Measurements from ENCODE around the gene CCNG2. TPM values are rescaled to one million over a fixed set of nuclear protein-coding genes. Genes with fewer than 3 reads are reported as not detected.

CCNG2 gene
- total RNA-seq, 4 donors from 2014 or later = 21.3 to 67.0 (median 28.7) TPM

DNA sequence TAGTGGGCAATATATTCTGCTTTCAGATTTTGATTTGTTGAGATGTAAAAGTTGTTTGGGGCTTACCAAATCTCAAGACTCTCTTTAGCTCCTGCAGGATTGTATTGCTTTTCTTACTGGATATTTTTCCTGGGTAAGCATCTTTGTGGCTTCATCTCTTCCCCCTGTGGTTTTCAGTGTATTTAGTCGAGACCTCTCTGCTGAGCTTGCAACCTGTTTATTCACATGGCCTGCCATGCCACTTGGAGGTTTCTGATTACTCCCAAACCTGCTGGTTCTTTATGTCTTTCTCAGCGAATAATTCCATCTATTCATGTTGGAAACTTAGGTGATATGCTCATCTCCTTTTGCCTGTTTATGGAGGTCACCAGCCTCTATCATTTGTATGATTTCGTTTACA lies 10.9 kb downstream of the CCNG2 start:
- no peak for DNase-seq
- Histone ChIP-seq H3K36me3 (no peaks in the 10 kb centered on the region), H3K4me1 (no peaks in the 10 kb centered on the region), H3K4me3 (no peak overlapping the region), H3K27ac (no peak overlapping the region), H3K27me3 (no peaks in the 10 kb centered on the region), H3K9me3 (no peaks in the 10 kb centered on the region)
- intact Hi-C loops (cut with DNase I; ENCODE audit: low total_unique reads) = no loop called here
- no peak for TF ChIP-seq POLR2A (IDR thresholded peaks at IDR 0.05)
- TF ChIP-seq, protein P1, sequence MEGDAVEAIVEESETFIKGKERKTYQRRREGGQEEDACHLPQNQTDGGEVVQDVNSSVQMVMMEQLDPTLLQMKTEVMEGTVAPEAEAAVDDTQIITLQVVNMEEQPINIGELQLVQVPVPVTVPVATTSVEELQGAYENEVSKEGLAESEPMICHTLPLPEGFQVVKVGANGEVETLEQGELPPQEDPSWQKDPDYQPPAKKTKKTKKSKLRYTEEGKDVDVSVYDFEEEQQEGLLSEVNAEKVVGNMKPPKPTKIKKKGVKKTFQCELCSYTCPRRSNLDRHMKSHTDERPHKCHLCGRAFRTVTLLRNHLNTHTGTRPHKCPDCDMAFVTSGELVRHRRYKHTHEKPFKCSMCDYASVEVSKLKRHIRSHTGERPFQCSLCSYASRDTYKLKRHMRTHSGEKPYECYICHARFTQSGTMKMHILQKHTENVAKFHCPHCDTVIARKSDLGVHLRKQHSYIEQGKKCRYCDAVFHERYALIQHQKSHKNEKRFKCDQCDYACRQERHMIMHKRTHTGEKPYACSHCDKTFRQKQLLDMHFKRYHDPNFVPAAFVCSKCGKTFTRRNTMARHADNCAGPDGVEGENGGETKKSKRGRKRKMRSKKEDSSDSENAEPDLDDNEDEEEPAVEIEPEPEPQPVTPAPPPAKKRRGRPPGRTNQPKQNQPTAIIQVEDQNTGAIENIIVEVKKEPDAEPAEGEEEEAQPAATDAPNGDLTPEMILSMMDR (IDR thresholded peaks at IDR 0.05) = no peak

DNA sequence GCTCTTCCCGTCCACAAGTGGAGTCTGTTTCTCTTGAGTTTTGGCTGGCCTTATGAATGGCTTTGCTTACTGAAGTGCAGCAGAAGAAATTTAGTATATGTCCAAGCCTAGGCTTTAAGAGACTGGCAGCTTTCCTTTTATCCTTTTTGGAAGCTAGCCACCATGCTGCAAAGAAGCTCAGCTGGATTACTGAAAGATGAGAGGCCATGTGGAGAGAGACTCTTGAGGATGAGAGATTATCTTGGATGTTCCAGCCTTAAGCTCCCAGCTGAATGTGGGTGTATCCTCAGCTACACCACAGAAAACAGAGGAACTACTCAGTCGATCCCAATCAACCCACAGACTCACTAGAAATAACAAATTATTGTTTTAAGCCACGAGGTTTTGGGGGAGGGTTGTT lies 12.5 kb downstream of the CCNG2 start:
- H3K27me3 ChIP-seq = no peaks in the 10 kb centered on the region
- no peaks in the 10 kb centered on the region for H3K4me1 ChIP-seq
- H3K36me3 ChIP-seq = no peaks in the 10 kb centered on the region
- no peak overlapping the region for H3K4me3 ChIP-seq
- H3K27ac ChIP-seq = no peak overlapping the region
- intact Hi-C loops (cut with DNase I; ENCODE audit: low total_unique reads) = no loop called here
- H3K9me3 ChIP-seq = no peaks in the 10 kb centered on the region
- TF ChIP-seq, protein P1 (IDR thresholded peaks at IDR 0.05) = no peak
- TF ChIP-seq POLR2A (IDR thresholded peaks at IDR 0.05) = no peak
- DNase-seq = no peak

DNA sequence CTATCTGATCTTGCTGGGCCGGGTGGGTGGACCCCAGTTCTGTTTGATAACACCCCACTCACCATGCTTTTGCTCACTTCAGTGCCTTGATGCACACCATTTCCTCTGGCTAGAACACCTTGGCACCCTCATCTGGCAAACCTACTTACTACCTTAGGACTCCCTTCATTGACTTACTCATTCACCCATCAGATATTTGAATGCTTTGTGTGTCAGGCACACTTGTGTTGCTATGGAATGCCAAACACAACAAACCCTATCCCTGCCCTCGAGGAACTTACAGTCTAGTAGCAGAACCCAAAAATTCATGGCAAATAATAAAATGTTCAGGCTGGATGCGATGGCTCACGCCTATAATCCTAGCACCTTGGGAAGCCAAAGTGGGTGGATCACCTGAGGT lies 13.9 kb downstream of the CCNG2 start:
- no peaks in the 10 kb centered on the region for H3K27me3 ChIP-seq
- H3K27ac ChIP-seq = no peak overlapping the region
- no peaks in the 10 kb centered on the region for H3K9me3 ChIP-seq
- no peak for DNase-seq
- no peaks in the 10 kb centered on the region for H3K4me1 ChIP-seq
- H3K36me3 ChIP-seq = no peaks in the 10 kb centered on the region
- intact Hi-C loops (cut with DNase I; ENCODE audit: low total_unique reads) = no loop called here
- H3K4me3 ChIP-seq = no peak overlapping the region
- TF ChIP-seq POLR2A (IDR thresholded peaks at IDR 0.05) = no peak
- TF ChIP-seq, protein P1 (IDR thresholded peaks at IDR 0.05) = no peak

DNA sequence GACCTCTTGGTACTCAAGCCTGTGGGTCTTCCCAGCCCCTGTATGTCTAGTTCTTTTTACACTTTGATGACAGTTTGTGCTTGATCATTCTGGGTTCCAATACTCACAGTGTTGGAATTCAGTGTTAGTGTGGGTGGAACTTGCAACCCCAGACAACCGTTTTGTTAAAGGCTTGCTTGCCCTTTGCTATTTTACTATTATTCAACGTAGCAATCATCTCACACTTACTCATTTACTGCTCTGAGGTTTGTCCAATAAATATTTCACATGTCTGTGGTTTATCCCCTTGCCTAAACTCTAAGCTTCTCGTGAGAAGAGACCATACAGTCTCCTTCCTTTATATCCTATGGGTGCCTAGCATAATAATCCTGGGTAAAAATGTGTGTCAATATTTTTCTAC lies 15.3 kb downstream of the CCNG2 start:
- DNase-seq = no peak
- no peaks in the 10 kb centered on the region for H3K27me3 ChIP-seq
- no peaks in the 10 kb centered on the region for H3K4me1 ChIP-seq
- H3K36me3 ChIP-seq = no peaks in the 10 kb centered on the region
- no peaks in the 10 kb centered on the region for H3K9me3 ChIP-seq
- intact Hi-C loops (cut with DNase I; ENCODE audit: low total_unique reads) = no loop called here
- no peak for TF ChIP-seq POLR2A (IDR thresholded peaks at IDR 0.05)
- TF ChIP-seq, protein P1 (IDR thresholded peaks at IDR 0.05) = no peak
- no peak overlapping the region for H3K27ac ChIP-seq
- H3K4me3 ChIP-seq = no peak overlapping the region

DNA sequence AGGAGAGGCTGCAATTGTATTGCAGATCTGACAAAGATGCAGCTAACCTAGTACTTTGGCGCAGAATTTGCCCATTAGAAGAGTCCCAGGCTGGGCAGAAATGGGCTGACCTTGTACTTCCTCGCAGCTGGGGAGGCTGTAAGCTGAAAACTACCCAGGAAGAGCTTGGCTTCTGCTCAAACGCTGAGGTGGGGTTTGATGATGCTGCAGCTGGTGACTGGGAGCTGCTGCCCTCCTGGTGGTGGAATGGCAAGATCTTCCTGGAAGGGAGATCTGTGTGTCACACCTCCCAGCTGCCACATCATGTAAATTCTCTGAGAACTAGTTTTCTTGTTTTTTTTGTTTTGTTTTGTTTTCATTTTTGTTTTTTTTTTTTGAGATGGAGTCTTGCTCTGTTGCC lies 17.4 kb downstream of the CCNG2 start:
- DNase-seq = no peak
- no peaks in the 10 kb centered on the region for H3K36me3 ChIP-seq
- H3K4me1 ChIP-seq = no peaks in the 10 kb centered on the region
- H3K4me3 ChIP-seq = no peak overlapping the region
- intact Hi-C loops (cut with DNase I; ENCODE audit: low total_unique reads) = no loop called here
- no peak for TF ChIP-seq POLR2A (IDR thresholded peaks at IDR 0.05)
- TF ChIP-seq, protein P1 (IDR thresholded peaks at IDR 0.05) = no peak
- H3K27me3 ChIP-seq = no peaks in the 10 kb centered on the region
- H3K9me3 ChIP-seq = no peaks in the 10 kb centered on the region
- H3K27ac ChIP-seq = no peak overlapping the region

Measured in uterus (tissue), 4 donors.